Mucosa of stomach (tissue), 1 donor: ENCODE results near the gene CRNN.

ENCODE experiments used
- H3K27me3 ChIP-seq: one replicate; pipeline ENCODE4 v1.7.0; 2013; ENCODE audit warnings: mild to moderate bottlenecking, low read length; ENCODE audit not compliant: control insufficient read depth, insufficient read depth
- H3K36me3 ChIP-seq: one replicate; pipeline ENCODE4 v1.7.0; 2013; ENCODE audit warnings: low read length; ENCODE audit not compliant: control insufficient read depth, insufficient read depth
- H3K4me1 ChIP-seq: one replicate; pipeline ENCODE4 v1.7.0; 2013; ENCODE audit warnings: mild to moderate bottlenecking, low read length; ENCODE audit not compliant: control insufficient read depth, insufficient read depth
- H3K4me3 ChIP-seq: one replicate; pipeline ENCODE4 v1.7.0; 2013; ENCODE audit warnings: low read length
- H3K9ac ChIP-seq: one replicate; pipeline ENCODE4 v1.7.0; 2013; ENCODE audit warnings: mild to moderate bottlenecking, low read length, moderate library complexity
- H3K9me3 ChIP-seq: one replicate; pipeline ENCODE4 v1.7.0; 2013; ENCODE audit warnings: mild to moderate bottlenecking, low read length, moderate library complexity; ENCODE audit not compliant: control insufficient read depth
- donor health status: Pancreatic carcinoma.

Gene CRNN

GRCh38 chr1:152412756-152413155, 1.3 kb downstream of the CRNN start:
- H3K9me3 ChIP-seq: no peaks in the 10 kb centered on the region
- H3K9ac ChIP-seq: no peak overlapping the region
- no peaks in the 10 kb centered on the region for H3K36me3 ChIP-seq
- H3K4me3 ChIP-seq: no peak overlapping the region
- H3K4me1 ChIP-seq: no peaks in the 10 kb centered on the region
- no peaks in the 10 kb centered on the region for H3K27me3 ChIP-seq

GRCh38 chr1:152411134-152411533, 2.9 kb downstream of the CRNN start:
- no peaks in the 10 kb centered on the region for H3K4me1 ChIP-seq
- H3K4me3 ChIP-seq: no peak overlapping the region
- H3K9ac ChIP-seq: no peak overlapping the region
- H3K36me3 ChIP-seq: no peaks in the 10 kb centered on the region
- no peaks in the 10 kb centered on the region for H3K9me3 ChIP-seq
- H3K27me3 ChIP-seq: no peaks in the 10 kb centered on the region

GRCh38 chr1:152410599-152410998, 3.5 kb downstream of the CRNN start:
- no peak overlapping the region for H3K9ac ChIP-seq
- no peaks in the 10 kb centered on the region for H3K27me3 ChIP-seq
- H3K9me3 ChIP-seq: no peaks in the 10 kb centered on the region
- H3K4me3 ChIP-seq: no peak overlapping the region
- H3K4me1 ChIP-seq: no peaks in the 10 kb centered on the region
- H3K36me3 ChIP-seq: no peaks in the 10 kb centered on the region

- no peaks in the 10 kb centered on the region for H3K4me1 ChIP-seq
- no peaks in the 10 kb centered on the region for H3K36me3 ChIP-seq
- H3K27me3 ChIP-seq: no peaks in the 10 kb centered on the region
- no peaks in the 10 kb centered on the region for H3K9me3 ChIP-seq
- no peak overlapping the region for H3K9ac ChIP-seq
- no peak overlapping the region for H3K4me3 ChIP-seq
These were observed 4.0 kb downstream of the CRNN start for GRCh38 chr1:152410028-152410427.

- H3K9ac ChIP-seq: no peak overlapping the region
- no peaks in the 10 kb centered on the region for H3K4me1 ChIP-seq
- H3K27me3 ChIP-seq: no peaks in the 10 kb centered on the region
- no peaks in the 10 kb centered on the region for H3K9me3 ChIP-seq
- no peaks in the 10 kb centered on the region for H3K36me3 ChIP-seq
- no peak overlapping the region for H3K4me3 ChIP-seq
These were observed 5.4 kb downstream of the CRNN start for GRCh38 chr1:152408664-152409063.

- H3K27me3 ChIP-seq: peaks cover 6% of the 10 kb centered on the region
- H3K9me3 ChIP-seq: no peaks in the 10 kb centered on the region
- H3K9ac ChIP-seq: no peak overlapping the region
- no peaks in the 10 kb centered on the region for H3K36me3 ChIP-seq
- H3K4me3 ChIP-seq: no peak overlapping the region
- H3K4me1 ChIP-seq: no peaks in the 10 kb centered on the region
These were observed 15.0 kb downstream of the CRNN start for GRCh38 chr1:152398812-152399698.

- no peaks in the 10 kb centered on the region for H3K9me3 ChIP-seq
- no peaks in the 10 kb centered on the region for H3K4me1 ChIP-seq
- H3K27me3 ChIP-seq: peaks cover 6% of the 10 kb centered on the region
- H3K36me3 ChIP-seq: no peaks in the 10 kb centered on the region
- H3K4me3 ChIP-seq: no peak overlapping the region
- no peak overlapping the region for H3K9ac ChIP-seq
These were observed 16.6 kb downstream of the CRNN start for GRCh38 chr1:152397474-152397873.

GRCh38 chr1:152394151-152394550, 19.9 kb downstream of the CRNN start:
- peaks cover 6% of the 10 kb centered on the region for H3K27me3 ChIP-seq
- H3K4me1 ChIP-seq: no peaks in the 10 kb centered on the region

GRCh38 chr1:152392909-152393308, 21.2 kb downstream of the CRNN start:
- H3K9ac ChIP-seq: no peak overlapping the region
- H3K27me3 ChIP-seq: peaks cover 10% of the 10 kb centered on the region
- H3K4me3 ChIP-seq: no peak overlapping the region
- no peaks in the 10 kb centered on the region for H3K9me3 ChIP-seq
- no peaks in the 10 kb centered on the region for H3K4me1 ChIP-seq
- no peaks in the 10 kb centered on the region for H3K36me3 ChIP-seq

More at GRCh38 chr1:152394151-152394550, 19.9 kb downstream of the CRNN start:
- H3K4me3 ChIP-seq: no peak overlapping the region
- H3K9ac ChIP-seq: no peak overlapping the region
- H3K36me3 ChIP-seq: no peaks in the 10 kb centered on the region
- H3K9me3 ChIP-seq: no peaks in the 10 kb centered on the region

GRCh38 chr1:152388889-152389288, 25.2 kb downstream of the CRNN start:
- Histone ChIP-seq H3K9me3 (no peaks in the 10 kb centered on the region), H3K9ac (no peak overlapping the region), H3K27me3 (peaks cover 3% of the 10 kb centered on the region), H3K4me3 (no peak overlapping the region), H3K4me1 (no peaks in the 10 kb centered on the region), H3K36me3 (no peaks in the 10 kb centered on the region)

- Histone ChIP-seq H3K9me3 (no peaks in the 10 kb centered on the region), H3K9ac (no peak overlapping the region), H3K36me3 (no peaks in the 10 kb centered on the region), H3K27me3 (peaks cover 3% of the 10 kb centered on the region), H3K4me3 (no peak overlapping the region), H3K4me1 (no peaks in the 10 kb centered on the region)
These were observed 27.1 kb downstream of the CRNN start for GRCh38 chr1:152386940-152387339.

GRCh38 chr1:152380932-152381331, 33.1 kb downstream of the CRNN start:
- Histone ChIP-seq H3K4me3 (no peak overlapping the region), H3K9ac (no peak overlapping the region), H3K36me3 (no peaks in the 10 kb centered on the region), H3K9me3 (no peaks in the 10 kb centered on the region), H3K27me3 (no peaks in the 10 kb centered on the region), H3K4me1 (no peaks in the 10 kb centered on the region)
